ENCODE measurements around the gene OR2A5. TPM values are rescaled to one million over a fixed set of nuclear protein-coding genes. Genes with fewer than 3 reads are reported as not detected.
"Not testable (repeated sequence)": the region's sequence is repeated elsewhere in the genome, so short reads cannot be mapped to it uniquely, and the experiment has no call there.

Gene OR2A5
- total RNA-seq, 1 donor from 2014 or later: not detected

DNA sequence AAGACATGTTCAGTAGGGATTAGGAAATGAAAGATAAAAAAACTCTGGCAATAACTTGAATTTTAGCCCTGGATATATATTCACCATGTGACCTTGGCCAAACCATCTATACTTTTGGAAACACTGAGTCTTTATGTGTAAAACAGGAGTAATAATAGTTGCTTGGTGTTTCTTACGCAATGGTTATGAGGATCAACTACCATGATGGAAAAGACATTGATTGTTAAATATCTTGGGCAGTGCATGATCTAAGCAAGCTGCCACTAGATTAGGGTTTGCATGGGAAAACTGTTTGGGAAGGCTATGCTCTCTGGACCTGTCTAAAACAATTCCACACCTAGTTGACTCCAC lies 42.1 kb upstream of the OR2A5 start:
- Histone ChIP-seq H3K4me1 (no peaks in the 10 kb centered on the region), H3K36me3 (no peaks in the 10 kb centered on the region), H3K27me3 (no peaks in the 10 kb centered on the region), H3K4me3 (no peak overlapping the region), H3K9me3 (no peaks in the 10 kb centered on the region), H3K27ac (no peak overlapping the region)
- DNase-seq (ENCODE audit: low spot score in 2 of 2): no peak
- TF ChIP-seq, protein P1, sequence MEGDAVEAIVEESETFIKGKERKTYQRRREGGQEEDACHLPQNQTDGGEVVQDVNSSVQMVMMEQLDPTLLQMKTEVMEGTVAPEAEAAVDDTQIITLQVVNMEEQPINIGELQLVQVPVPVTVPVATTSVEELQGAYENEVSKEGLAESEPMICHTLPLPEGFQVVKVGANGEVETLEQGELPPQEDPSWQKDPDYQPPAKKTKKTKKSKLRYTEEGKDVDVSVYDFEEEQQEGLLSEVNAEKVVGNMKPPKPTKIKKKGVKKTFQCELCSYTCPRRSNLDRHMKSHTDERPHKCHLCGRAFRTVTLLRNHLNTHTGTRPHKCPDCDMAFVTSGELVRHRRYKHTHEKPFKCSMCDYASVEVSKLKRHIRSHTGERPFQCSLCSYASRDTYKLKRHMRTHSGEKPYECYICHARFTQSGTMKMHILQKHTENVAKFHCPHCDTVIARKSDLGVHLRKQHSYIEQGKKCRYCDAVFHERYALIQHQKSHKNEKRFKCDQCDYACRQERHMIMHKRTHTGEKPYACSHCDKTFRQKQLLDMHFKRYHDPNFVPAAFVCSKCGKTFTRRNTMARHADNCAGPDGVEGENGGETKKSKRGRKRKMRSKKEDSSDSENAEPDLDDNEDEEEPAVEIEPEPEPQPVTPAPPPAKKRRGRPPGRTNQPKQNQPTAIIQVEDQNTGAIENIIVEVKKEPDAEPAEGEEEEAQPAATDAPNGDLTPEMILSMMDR (IDR thresholded peaks at IDR 0.05): no peak
- intact Hi-C loops (cut with DNase I): loop anchor here (10.0 kb wide), 1 partner anchor 52 kb away; the partner anchor contains the start of gene OR2F1

DNA sequence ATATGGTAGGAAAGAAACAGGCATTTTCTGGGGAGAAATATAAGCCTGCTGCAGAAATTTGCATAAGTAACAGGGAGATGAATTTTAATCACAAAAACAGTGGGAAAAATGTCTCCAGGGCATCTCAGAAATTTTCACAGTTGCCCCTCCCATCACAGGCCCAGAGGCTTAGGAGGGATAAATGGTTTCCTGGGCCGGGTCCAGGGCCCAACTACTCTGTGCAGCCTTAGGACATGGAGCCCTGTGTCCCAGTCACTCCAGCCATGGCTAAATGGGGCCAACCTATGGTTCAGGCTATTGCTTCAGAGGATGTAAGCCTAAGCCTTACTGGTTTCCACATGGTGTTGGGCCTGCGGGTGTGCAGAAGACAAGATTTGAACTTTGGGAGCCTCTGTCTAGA lies 39.4 kb upstream of the OR2A5 start:
- DNase-seq (ENCODE audit: low spot score in 2 of 2): no peak
- TF ChIP-seq, protein P1 (IDR thresholded peaks at IDR 0.05): no peak
- Histone ChIP-seq H3K27ac (no peak overlapping the region), H3K4me1 (no peaks in the 10 kb centered on the region), H3K9me3 (no peaks in the 10 kb centered on the region), H3K27me3 (no peaks in the 10 kb centered on the region), H3K36me3 (no peaks in the 10 kb centered on the region), H3K4me3 (no peak overlapping the region)
- intact Hi-C loops (cut with DNase I): loop anchor here (10.0 kb wide), 1 partner anchor 55 kb away; the partner anchor contains the start of gene OR2F1

- H3K4me1 ChIP-seq; H3K27ac ChIP-seq; H3K9me3 ChIP-seq; intact Hi-C loops (cut with DNase I); H3K27me3 ChIP-seq; H3K4me3 ChIP-seq; H3K36me3 ChIP-seq; DNase-seq (ENCODE audit: low spot score in 2 of 2): not testable (repeated sequence)
Measured at GRCh38 chr7:144010061-144010460, 38.7 kb upstream of the OR2A5 start.

- intact Hi-C loops (cut with DNase I); H3K4me1 ChIP-seq; H3K27me3 ChIP-seq; DNase-seq (ENCODE audit: low spot score in 2 of 2); H3K36me3 ChIP-seq; H3K9me3 ChIP-seq; H3K4me3 ChIP-seq; H3K27ac ChIP-seq: not testable (repeated sequence)
Measured at GRCh38 chr7:144010821-144011220, 37.9 kb upstream of the OR2A5 start.

GRCh38 chr7:144011458-144012230 lies 37.1 kb upstream of the OR2A5 start:
- Histone ChIP-seq H3K27ac (no peak overlapping the region), H3K4me1 (no peaks in the 10 kb centered on the region), H3K36me3 (no peaks in the 10 kb centered on the region), H3K27me3 (no peaks in the 10 kb centered on the region), H3K4me3 (no peak overlapping the region), H3K9me3 (no peaks in the 10 kb centered on the region)
- intact Hi-C loops (cut with DNase I): no loop called here
- DNase-seq (ENCODE audit: low spot score in 2 of 2): no peak
- TF ChIP-seq, protein P1 (IDR thresholded peaks at IDR 0.05): peak in 1 of 3 experiments; percentile 5

DNA sequence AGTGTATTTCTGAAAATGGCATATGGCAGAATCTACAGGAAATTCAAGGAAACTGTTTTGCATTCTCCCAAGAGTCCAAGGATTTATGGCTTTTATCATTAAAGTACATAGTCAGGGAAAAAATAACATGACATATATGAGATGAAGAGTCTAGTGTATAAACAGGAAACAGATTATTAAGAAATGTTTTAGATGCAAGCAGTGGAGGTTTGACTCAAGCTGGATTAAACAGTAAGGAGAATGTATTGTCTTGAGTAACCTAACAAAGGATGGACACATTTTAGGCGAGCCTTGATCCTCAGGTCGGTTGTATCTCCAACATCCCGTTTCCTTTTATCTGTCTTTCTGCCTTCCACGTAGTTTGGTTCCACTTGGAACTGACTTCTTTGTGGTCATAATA lies 30.7 kb upstream of the OR2A5 start:
- DNase-seq (ENCODE audit: low spot score in 2 of 2): no peak
- Histone ChIP-seq H3K4me1 (no peaks in the 10 kb centered on the region), H3K27me3 (no peaks in the 10 kb centered on the region), H3K27ac (no peak overlapping the region), H3K9me3 (no peaks in the 10 kb centered on the region), H3K36me3 (no peaks in the 10 kb centered on the region), H3K4me3 (no peak overlapping the region)
- intact Hi-C loops (cut with DNase I): no loop called here
- TF ChIP-seq, protein P1 (IDR thresholded peaks at IDR 0.05): no peak
